ENCODE data around the gene CD300H.

- TF ChIP-seq CTCF (IDR thresholded peaks at IDR 0.05) (no peak), POLR2A (IDR thresholded peaks at IDR 0.05) (no peak)
Observed at GRCh38 chr17:74578979-74579378, 11.7 kb upstream of the CD300H start.
